Loucy (cell line): Measurements from ENCODE around the gene SNX20.

Experiments used
- H2AFZ ChIP-seq: fragments of 200-600 bp; sonication (generic); 2 replicates; pipeline ENCODE4 v1.6.0; 2016; ENCODE audit warnings: antibody characterized with exemption, mild to moderate bottlenecking, low read length, moderate library complexity
- H3F3A ChIP-seq: fragments of 200-600 bp; 2 replicates; pipeline ENCODE4 v1.6.0; 2016; ENCODE audit warnings: antibody characterized with exemption, low read depth, mild to moderate bottlenecking
- H3K27me3 ChIP-seq: fragments of 200-600 bp; sonication (generic); 2 replicates; pipeline ENCODE4 v1.6.1; 2014; ENCODE audit warnings: low read length, mild to moderate bottlenecking; ENCODE audit not compliant: insufficient read depth, poor library complexity, severe bottlenecking
- H3K36me3 ChIP-seq: fragments of 200-600 bp; sonication (generic); 2 replicates; pipeline ENCODE4 v1.6.1; 2016; ENCODE audit warnings: low read length; ENCODE audit not compliant: insufficient read depth
- H3K4me1 ChIP-seq: fragments of 200-600 bp; sonication (generic); 2 replicates; pipeline ENCODE4 v1.5.1; 2014; ENCODE audit warnings: low read length, mild to moderate bottlenecking; ENCODE audit not compliant: insufficient read depth, poor library complexity, severe bottlenecking
- H3K4me2 ChIP-seq: fragments of 200-600 bp; sonication (generic); 2 replicates; pipeline ENCODE4 v1.6.0; 2014; ENCODE audit warnings: antibody characterized with exemption, low read length, low read depth, mild to moderate bottlenecking; ENCODE audit not compliant: poor library complexity, severe bottlenecking
- H3K4me3 ChIP-seq: fragments of 200-600 bp; sonication (generic); 2 replicates; pipeline ENCODE4 v1.5.1; 2014; ENCODE audit warnings: low read length, mild to moderate bottlenecking, mixed read lengths; ENCODE audit not compliant: poor library complexity, severe bottlenecking
- H3K79me2 ChIP-seq: fragments of 200-600 bp; sonication (generic); 2 replicates; pipeline ENCODE4 v1.6.1; 2014; ENCODE audit warnings: low read length; ENCODE audit not compliant: insufficient read depth
- H3K9ac ChIP-seq: fragments of 200-600 bp; sonication (generic); 2 replicates; pipeline ENCODE4 v1.6.0; 2014; ENCODE audit warnings: mild to moderate bottlenecking, low read depth, low read length, moderate library complexity; ENCODE audit not compliant: poor library complexity, severe bottlenecking
- H3K9me2 ChIP-seq: fragments of 200-600 bp; sonication (generic); replicated peaks from 2 replicates; pipeline ENCODE4 v1.6.1; 2016; ENCODE audit warnings: low read depth, low read length, mixed read lengths
- H3K9me3 ChIP-seq: fragments of 200-600 bp; sonication (generic); 2 replicates; pipeline ENCODE4 v1.6.1; 2014; ENCODE audit warnings: mild to moderate bottlenecking, antibody characterized with exemption, low read length, low read depth; ENCODE audit not compliant: insufficient read depth
- H4K20me1 ChIP-seq: fragments of 200-600 bp; sonication (generic); 2 replicates; pipeline ENCODE4 v1.6.0; 2014; ENCODE audit warnings: antibody characterized with exemption, low read length, mild to moderate bottlenecking; ENCODE audit not compliant: insufficient read depth, poor library complexity, severe bottlenecking
- EZH2phosphoT487 ChIP-seq: fragments of 200-600 bp; IDR thresholded peaks from 2 replicates; pipeline ENCODE4 v1.6.1; 2018; ENCODE audit warnings: antibody characterized with exemption, mild to moderate bottlenecking, moderate library complexity, borderline replicate concordance
- TF ChIP-seq, protein P1 (sequence below): fragments of 200-600 bp; sonication (generic); conservative IDR thresholded peaks from 2 replicates; pipeline ENCODE4 v1.5.1; 2014; ENCODE audit warnings: mild to moderate bottlenecking, antibody characterized with exemption, low read length

Gene SNX20

DNA sequence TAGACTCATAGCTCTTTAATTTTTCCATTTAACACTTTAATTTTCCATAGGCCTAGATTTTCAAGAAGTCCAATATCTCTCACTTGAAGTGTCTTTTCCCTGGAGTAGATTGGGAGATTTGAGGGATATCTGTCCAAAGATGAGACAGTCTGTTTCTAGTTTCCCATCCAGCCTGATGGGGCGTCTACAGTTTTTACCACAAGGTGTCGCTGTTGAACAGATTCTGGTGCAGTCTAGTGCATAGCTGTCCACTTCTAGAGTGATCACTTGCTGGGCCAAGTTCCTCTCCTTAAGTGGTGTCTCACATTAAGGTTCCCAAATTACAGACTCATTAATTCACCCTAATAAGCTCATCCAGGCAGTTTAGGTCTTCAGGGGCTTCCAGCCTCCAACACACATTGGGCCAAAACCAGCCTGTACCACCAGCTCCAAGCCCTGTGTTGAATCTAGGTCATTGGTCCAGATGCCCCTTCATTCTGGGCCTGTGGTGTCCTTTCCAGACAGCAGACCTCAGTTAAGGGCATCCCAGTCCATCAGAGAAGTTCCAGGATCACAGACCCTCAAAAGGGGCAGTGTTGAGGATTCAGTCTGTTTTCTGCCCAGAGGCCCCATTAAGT, 9.4 kb downstream of the SNX20 start:
- 0 out of 2 replicates have a peak, but pooled peaks cover 2% of the 10 kb centered on the region for H3F3A ChIP-seq
- H3K9me2 ChIP-seq: no peaks in the 10 kb centered on the region
- no peak overlapping the region for H2AFZ ChIP-seq
- no peak overlapping the region for H3K4me3 ChIP-seq
- H3K9ac ChIP-seq: no peak overlapping the region
- no peaks in the 10 kb centered on the region for H3K79me2 ChIP-seq
- H4K20me1 ChIP-seq: no peaks in the 10 kb centered on the region
- no peak overlapping the region for H3K4me2 ChIP-seq
- H3K36me3 ChIP-seq: peaks cover 32% of the 10 kb centered on the region; the same call in 1 of the 2 replicates
- H3K4me1 ChIP-seq: peaks cover 9% of the 10 kb centered on the region
- no peaks in the 10 kb centered on the region for H3K27me3 ChIP-seq
- no peak for TF ChIP-seq EZH2phosphoT487
- TF ChIP-seq, protein P1, sequence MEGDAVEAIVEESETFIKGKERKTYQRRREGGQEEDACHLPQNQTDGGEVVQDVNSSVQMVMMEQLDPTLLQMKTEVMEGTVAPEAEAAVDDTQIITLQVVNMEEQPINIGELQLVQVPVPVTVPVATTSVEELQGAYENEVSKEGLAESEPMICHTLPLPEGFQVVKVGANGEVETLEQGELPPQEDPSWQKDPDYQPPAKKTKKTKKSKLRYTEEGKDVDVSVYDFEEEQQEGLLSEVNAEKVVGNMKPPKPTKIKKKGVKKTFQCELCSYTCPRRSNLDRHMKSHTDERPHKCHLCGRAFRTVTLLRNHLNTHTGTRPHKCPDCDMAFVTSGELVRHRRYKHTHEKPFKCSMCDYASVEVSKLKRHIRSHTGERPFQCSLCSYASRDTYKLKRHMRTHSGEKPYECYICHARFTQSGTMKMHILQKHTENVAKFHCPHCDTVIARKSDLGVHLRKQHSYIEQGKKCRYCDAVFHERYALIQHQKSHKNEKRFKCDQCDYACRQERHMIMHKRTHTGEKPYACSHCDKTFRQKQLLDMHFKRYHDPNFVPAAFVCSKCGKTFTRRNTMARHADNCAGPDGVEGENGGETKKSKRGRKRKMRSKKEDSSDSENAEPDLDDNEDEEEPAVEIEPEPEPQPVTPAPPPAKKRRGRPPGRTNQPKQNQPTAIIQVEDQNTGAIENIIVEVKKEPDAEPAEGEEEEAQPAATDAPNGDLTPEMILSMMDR: peak; percentile 93
- peaks cover 14% of the 10 kb centered on the region for H3K9me3 ChIP-seq

DNA sequence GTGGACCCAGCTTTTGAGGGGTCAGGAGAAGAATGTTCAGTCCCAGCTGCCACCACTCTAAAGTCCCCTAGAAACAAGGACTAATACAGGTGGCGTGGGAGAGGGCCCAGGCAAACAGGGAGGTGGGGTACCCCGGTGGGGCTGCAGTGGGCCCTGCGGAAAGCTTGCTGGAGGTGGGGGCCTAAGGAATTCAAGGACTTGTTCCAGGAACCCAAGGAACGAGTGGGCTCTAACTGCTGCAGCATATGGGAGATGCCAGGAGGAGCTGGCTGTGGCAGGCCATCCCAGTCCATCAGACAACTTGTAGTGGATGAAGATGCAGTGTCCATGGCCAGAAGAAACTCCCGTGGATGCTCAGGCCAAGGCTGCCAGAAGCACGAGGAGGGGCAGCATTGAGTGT, 10.6 kb downstream of the SNX20 start:
- Histone ChIP-seq H2AFZ (no peak overlapping the region), H3K4me1 (peaks cover 14% of the 10 kb centered on the region), H3K4me3 (no peak overlapping the region), H3K9ac (no peak overlapping the region), H3K9me3 (peaks cover 14% of the 10 kb centered on the region), H3F3A (0 out of 2 replicates have a peak, but pooled peaks cover 5% of the 10 kb centered on the region), H3K36me3 (peaks cover 30% of the 10 kb centered on the region; the same call in 1 of the 2 replicates), H3K4me2 (no peak overlapping the region), H3K9me2 (no peaks in the 10 kb centered on the region), H4K20me1 (no peaks in the 10 kb centered on the region), H3K79me2 (no peaks in the 10 kb centered on the region), H3K27me3 (no peaks in the 10 kb centered on the region)
- TF ChIP-seq, protein P1: no peak

DNA sequence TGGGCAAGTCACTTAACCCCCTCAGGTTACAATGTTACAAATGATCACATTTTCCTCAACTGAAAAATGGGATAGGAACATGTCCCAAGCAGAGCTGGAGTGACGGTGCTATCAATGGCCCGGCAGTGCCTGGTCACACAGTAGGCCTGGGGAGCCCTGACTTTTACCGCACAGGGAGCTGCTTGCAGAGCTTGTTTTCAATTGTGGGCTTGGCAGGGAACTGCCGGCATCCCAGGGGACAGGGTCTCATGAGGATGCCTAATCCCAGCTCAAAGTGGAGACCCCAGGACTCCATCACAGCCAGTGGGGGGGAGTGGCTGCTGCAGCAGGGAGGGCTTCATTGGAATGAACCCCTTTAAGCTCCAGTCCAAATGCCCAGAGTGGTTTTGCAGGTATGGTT, 11.4 kb downstream of the SNX20 start:
- H3K4me3 ChIP-seq: no peak overlapping the region
- H3K9me3 ChIP-seq: peaks cover 14% of the 10 kb centered on the region
- TF ChIP-seq, protein P1: no peak
- no peak for TF ChIP-seq EZH2phosphoT487
- H3F3A ChIP-seq: 0 out of 2 replicates have a peak, but pooled peaks cover 5% of the 10 kb centered on the region
- no peaks in the 10 kb centered on the region for H3K9me2 ChIP-seq
- H3K27me3 ChIP-seq: no peaks in the 10 kb centered on the region
- H3K4me2 ChIP-seq: no peak overlapping the region
- H3K9ac ChIP-seq: no peak overlapping the region
- H3K79me2 ChIP-seq: no peaks in the 10 kb centered on the region
- H3K36me3 ChIP-seq: peaks cover 23% of the 10 kb centered on the region; the same call in 1 of the 2 replicates
- H2AFZ ChIP-seq: no peak overlapping the region
- peaks cover 17% of the 10 kb centered on the region for H3K4me1 ChIP-seq
- H4K20me1 ChIP-seq: no peaks in the 10 kb centered on the region
